Activated naive CD4-positive, alpha-beta T cell treated with anti-CD3 and anti-CD28 coated beads, Interleukin-2, amount 50 U/mL, for 72 hours (primary cell): ENCODE measurements around the gene RASSF8. TPM values are rescaled to one million over a fixed set of nuclear protein-coding genes. Genes with fewer than 3 reads are reported as not detected.

ENCODE experiments used
- total RNA-seq, 2 donors: library from RNA; stranded (reverse); gene quantifications; one replicate each; pipeline ENCODE4 v1.2.3, GENCODE V29; 2022

RASSF8 gene
- total RNA-seq, 2 donors from 2014 or later = 0.46 to 0.56 TPM

Other genes with a start within 250 kb of the RASSF8 start
- gene BHLHE41, start 166.4 kb downstream of the RASSF8 start, total RNA-seq = not detected
- not detected for gene SSPN, start 236.9 kb downstream of the RASSF8 start, total RNA-seq